Mucosa of descending colon (tissue), 3 donors: ENCODE measurements around the gene KDM6A. TPM values are rescaled to one million over a fixed set of nuclear protein-coding genes. Genes with fewer than 3 reads are reported as not detected.
A peak's percentile ranks its signal among the peaks of the same experiment; 100 is the strongest.

Experiments
- ATAC-seq: fragments of 200-7000 bp; cut with Tn5 transposase; one replicate; pipeline ENCODE4 v1.9.1; 2020; ENCODE audit warnings: mild to moderate bottlenecking, moderate library complexity
- DNase-seq, 3 donors: peaks; one replicate each; pipeline ENCODE4 v3.0.0-alpha.2; 2020
- H3K36me3 ChIP-seq: fragments of 200-600 bp; one replicate; pipeline ENCODE4 v1.8.0; 2021; ENCODE audit warnings: low read depth, mild to moderate bottlenecking
- H3K4me1 ChIP-seq: fragments of 200-600 bp; one replicate; pipeline ENCODE4 v1.8.0; 2021; ENCODE audit warnings: low read depth, mild to moderate bottlenecking
- H3K4me3 ChIP-seq: fragments of 200-600 bp; one replicate; pipeline ENCODE4 v1.8.0; 2021; ENCODE audit warnings: mild to moderate bottlenecking
- H3K9me3 ChIP-seq: fragments of 200-600 bp; one replicate; pipeline ENCODE4 v1.8.0; 2021; ENCODE audit warnings: mild to moderate bottlenecking
- CTCF ChIP-seq: fragments of 200-600 bp; IDR thresholded peaks from one replicate; pipeline ENCODE4 v1.8.0; 2022; ENCODE audit warnings: antibody characterized with exemption, mild to moderate bottlenecking
- intact Hi-C, 2 donors: fragments of 100-400 bp; cut with DNase I in 1 of 2; cut with micrococcal nuclease in 1 of 2; formaldehyde crosslinking; loops; one replicate each; pipeline versions ENCODE4 v1.11.0 to v1.11.1; 2022; cut with DNase I, micrococcal nuclease
- total RNA-seq, 3 donors: library from RNA; stranded (reverse); fragmentation: NEBNext Ultra II Directional in 2 of 3; extraction: Animal tissue kit (Norgen Biotek cat#: 25700) in 2 of 3; gene quantifications; one replicate each; pipeline versions ENCODE4 v1.2.1 to v1.2.4, GENCODE V29; 2021 to 2023
- donor health status: DM: no; HTN: no; CAD: no; lungs with moderate emphysema.
- donor health status: DM: no; HTN: no; CAD: no.
- donor health status: DM: no; HTN: yes; CAD: no.

The KDM6A gene
- total RNA-seq, 3 donors from 2014 or later, result 24.0 to 41.5 (median 36.5) TPM

DNA sequence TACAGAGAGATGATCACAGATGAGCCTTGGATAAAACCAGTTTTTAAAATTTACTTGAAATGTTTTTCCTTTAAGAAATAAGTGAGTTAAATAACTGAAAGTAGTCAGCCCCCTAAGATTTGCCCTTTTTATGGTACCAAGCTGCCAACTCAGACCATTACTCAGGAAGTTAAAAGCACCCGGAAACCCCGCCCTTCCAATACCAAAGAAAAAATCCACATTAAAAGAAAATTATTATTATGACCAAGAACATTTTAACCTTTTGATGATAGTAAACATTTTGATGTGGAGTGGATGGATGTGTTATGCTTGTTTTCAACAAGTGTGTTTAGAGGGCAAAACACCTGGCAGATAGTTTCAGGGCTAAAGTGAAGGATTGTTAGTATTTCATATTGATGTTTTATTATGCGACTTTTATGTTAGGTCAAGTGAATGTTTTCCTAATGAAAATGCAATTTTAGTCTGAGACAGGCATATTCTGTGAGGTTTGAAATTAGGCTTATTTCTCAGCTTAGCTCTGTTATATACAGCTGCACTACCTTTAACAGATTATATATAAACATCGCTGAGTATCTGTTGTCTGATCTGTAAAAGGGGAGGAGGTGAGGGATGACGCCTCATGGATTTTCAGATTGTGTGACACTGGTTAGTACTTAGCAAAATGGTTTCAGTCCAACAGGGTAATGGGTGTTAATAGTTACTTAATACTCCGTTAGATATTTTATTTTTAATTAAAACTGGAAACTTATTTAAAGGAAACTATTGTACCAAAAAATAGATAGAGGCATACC lies 89.0 kb downstream of the KDM6A start:
- TF ChIP-seq CTCF, result no peak
- H3K36me3 ChIP-seq, result no peaks in the 10 kb centered on the region
- DNase-seq (no peak), ATAC-seq (no peak)
- intact Hi-C loops, result no loop called here
- no peaks in the 10 kb centered on the region for H3K9me3 ChIP-seq
- H3K4me1 ChIP-seq, result peaks cover 3% of the 10 kb centered on the region
- no peak overlapping the region for H3K4me3 ChIP-seq

GRCh38 chrX:44962944-44963343 lies 90.0 kb downstream of the KDM6A start:
- H3K9me3 ChIP-seq, result no peaks in the 10 kb centered on the region
- H3K36me3 ChIP-seq, result no peaks in the 10 kb centered on the region
- H3K4me1 ChIP-seq, result peaks cover 3% of the 10 kb centered on the region
- no peak for TF ChIP-seq CTCF
- DNase-seq (no peak), ATAC-seq (no peak)
- intact Hi-C loops, result no loop called here
- no peak overlapping the region for H3K4me3 ChIP-seq

DNA sequence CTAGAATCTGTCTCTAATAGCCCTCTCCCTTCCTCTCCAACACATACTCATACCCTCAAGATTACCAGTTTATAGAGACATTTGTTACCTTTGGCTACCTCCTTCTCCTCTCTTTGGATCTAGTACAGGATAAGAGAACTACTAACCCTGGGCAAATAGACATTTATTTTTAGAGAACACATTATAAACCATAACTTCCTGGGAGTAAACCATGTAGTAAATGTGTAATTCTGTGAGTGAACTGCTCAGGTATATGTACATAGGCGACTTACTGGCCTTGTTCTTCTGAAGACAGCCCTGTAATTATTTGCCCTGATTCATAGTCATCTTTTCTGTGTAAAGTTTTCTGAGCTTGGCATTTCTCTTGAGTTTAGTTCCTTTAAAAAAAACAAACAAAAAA lies 94.2 kb downstream of the KDM6A start:
- Histone ChIP-seq H3K4me3 (no peak overlapping the region), H3K9me3 (no peaks in the 10 kb centered on the region), H3K36me3 (no peaks in the 10 kb centered on the region), H3K4me1 (peaks cover 3% of the 10 kb centered on the region)
- TF ChIP-seq CTCF, result no peak
- ATAC-seq (peak; percentile 95), DNase-seq (no peak)
- intact Hi-C loops, result no loop called here

GRCh38 chrX:44970709-44971108 lies 97.7 kb downstream of the KDM6A start:
- DNase-seq (no peak), ATAC-seq (no peak)
- TF ChIP-seq CTCF, result no peak
- Histone ChIP-seq H3K4me3 (no peak overlapping the region), H3K36me3 (no peaks in the 10 kb centered on the region), H3K4me1 (peaks cover 3% of the 10 kb centered on the region), H3K9me3 (no peaks in the 10 kb centered on the region)
- intact Hi-C loops, result no loop called here

DNA sequence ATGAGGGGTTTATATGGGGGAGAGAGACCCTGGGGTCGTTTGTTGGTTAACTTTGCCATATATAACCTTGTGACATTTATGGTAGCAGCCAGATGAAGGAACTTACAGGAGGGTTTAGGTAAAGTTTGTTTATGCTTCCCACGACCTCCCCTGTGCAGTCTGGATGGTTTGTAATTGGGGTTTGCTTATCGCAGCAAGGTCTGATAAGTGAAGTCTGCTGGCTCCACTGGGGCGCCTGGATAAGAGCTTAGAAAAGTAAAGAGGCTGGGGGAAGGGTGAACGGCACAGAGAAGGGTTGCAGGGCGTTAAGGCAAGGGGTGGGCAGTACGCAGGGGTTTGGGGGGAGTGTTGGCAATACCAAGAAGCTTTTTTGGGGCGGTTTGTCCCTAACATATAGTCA lies 98.7 kb downstream of the KDM6A start:
- no peaks in the 10 kb centered on the region for H3K9me3 ChIP-seq
- no peak for DNase-seq
- TF ChIP-seq CTCF, result no peak
- no peaks in the 10 kb centered on the region for H3K36me3 ChIP-seq
- intact Hi-C loops, result no loop called here
- no peak overlapping the region for H3K4me3 ChIP-seq
- H3K4me1 ChIP-seq, result no peaks in the 10 kb centered on the region
- no peak for ATAC-seq
